Activated CD8-positive, alpha-beta memory T cell treated with anti-CD3 and anti-CD28 coated beads, Interleukin-2, amount 50 U/mL, for 24 hours (primary cell): ENCODE data around the gene PELI2.

Source experiments
- DNase-seq: peaks from one replicate; pipeline ENCODE4 v3.0.0-alpha.2; 2020; ENCODE audit errors: extremely low read depth

The PELI2 gene

GRCh38 chr14:56119201-56119981 lies 1.2 kb downstream of the PELI2 start:
- no peak for DNase-seq

- DNase-seq = no peak
These were observed 2.0 kb downstream of the PELI2 start for GRCh38 chr14:56120091-56120691.

DNA sequence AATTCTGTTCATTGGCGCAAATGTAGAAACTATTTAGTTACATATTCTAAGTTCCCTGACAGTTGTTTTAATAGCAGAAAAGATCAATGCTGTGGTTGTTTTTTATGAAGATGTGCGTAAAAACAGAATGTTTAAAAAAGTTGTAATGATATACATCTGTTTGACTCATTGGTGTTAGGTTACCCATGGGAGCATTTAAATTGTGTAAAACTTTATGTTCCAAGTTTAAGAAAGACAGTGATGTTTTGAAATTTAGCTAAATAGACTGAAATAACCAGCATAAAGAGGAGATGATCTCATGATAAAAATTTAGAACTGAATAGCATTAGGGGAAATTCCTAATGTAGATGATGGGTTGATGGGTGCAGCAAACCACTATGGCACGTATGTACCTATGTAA lies 3.6 kb downstream of the PELI2 start:
- DNase-seq = no peak

- no peak for DNase-seq
These were observed 4.1 kb downstream of the PELI2 start for GRCh38 chr14:56122301-56122700.

DNA sequence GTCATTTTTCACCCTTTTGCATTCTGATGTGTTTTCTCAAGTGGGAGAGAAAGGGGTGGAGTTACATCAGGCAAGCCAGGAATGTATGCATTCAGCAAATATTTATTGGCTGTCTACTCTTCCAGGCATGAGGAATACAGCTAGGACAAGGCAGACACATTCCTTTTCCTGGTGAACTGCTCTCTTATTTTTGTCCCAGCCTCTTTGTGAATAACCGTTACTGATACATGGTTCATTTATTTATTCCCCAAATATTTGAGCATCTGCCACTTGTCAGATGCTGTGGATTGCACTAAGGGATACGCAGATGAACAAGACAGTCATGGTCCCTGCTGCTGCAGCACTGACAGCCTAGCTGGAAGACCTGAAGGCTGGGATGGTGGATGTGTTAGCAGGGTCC lies 6.1 kb downstream of the PELI2 start:
- DNase-seq = no peak

GRCh38 chr14:56125772-56126636 lies 7.8 kb downstream of the PELI2 start:
- no peak for DNase-seq

DNA sequence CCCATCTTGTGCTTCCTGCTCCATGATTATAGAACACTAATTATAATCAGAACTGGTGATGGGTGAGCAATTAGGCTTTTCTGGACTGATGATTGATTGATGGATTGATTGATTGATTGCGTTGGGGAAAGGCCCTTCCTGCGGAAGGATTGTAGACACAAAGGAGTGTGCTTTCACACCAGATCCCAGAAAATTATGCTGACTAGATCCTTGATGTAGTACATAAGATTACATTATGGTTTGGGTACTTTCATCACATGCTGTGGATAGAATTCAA lies 8.4 kb downstream of the PELI2 start:
- no peak for DNase-seq

DNA sequence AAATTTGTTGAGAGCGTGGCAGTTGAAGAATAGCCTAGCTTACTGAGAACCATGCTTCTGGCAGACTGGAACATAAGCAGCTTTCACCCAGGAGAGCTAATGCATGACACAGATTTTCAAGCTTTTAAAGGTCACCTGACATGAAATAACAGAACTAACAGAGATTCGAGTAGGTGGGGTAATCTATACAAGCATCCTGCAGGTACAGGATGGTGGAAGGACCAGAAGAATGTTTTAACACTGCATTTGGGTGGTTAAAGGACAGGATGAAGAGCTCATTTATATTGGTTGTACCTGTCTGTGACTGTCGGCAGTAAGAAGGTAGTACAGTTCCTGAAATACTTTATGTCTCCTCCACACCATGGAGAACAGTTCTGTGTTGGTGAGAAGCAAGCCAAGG lies 8.9 kb downstream of the PELI2 start:
- DNase-seq = no peak

GRCh38 chr14:56129092-56129491 lies 10.9 kb downstream of the PELI2 start:
- no peak for DNase-seq

GRCh38 chr14:56129933-56130332 lies 11.7 kb downstream of the PELI2 start:
- DNase-seq = no peak

GRCh38 chr14:56131004-56131864 lies 13.0 kb downstream of the PELI2 start:
- DNase-seq = no peak

DNA sequence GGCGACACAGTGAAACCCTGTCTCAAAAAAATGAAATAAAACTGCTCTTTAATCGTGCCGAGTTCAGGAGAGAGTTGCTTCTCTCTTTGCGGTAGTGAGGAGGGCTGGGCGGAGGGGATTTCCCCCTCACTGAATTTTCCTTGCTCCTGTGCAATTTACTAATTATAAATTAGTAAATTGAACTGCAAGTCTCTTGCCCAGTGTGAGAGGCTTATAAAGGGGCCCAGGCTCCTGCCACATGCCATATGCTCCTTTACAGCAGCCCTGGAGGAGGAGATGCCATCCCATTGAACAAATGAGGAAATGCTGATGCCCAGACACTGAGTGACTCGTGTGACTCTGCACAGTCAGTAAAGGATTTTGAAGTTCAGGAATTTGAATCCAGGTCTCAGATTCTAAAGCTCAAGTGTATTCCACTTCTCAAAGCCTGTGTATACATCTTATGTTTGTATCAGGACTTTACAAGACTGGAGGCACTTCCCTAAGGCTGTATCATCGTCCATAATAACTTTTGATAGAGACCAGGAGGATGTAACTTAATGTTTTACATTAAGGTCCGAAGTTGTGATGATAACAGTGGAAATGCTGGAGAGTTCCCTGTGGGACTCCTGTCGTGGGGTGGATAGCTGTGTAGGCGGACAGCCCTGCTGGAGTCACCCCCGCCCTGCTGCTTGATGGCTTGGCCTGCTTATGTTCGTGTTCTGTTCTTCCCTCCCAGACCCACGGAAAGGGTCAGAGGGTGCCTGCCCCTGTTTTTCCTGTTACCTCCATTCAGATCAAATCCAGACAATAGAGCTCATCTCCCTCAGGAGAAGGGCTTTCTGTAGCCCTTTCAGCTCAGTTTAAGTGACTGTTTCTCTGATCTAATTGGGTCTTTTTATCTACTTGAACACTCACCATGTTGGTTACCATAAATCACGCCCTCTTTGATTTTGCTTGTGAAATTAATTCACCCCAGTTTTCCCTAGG lies 13.9 kb downstream of the PELI2 start:
- no peak for DNase-seq

DNA sequence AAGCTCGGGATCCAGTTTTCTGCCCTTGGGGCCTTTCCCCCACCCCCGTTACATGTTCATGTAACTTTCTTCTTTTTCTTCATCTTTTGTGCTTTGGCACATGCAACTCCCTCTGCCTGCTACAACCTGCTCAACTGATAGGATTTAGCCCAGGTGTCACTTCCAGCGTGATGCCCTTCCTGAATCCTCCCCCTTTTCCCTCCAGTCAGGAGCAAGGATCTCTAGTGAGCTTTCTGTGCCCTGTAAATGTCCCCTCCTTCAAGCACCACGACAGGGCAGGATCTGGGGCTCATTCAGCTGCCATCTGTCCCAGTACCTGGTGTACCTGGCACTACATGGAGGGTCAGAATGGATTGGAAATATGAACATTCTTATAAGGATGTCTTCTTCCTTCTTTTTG lies 15.3 kb downstream of the PELI2 start:
- DNase-seq = no peak

DNA sequence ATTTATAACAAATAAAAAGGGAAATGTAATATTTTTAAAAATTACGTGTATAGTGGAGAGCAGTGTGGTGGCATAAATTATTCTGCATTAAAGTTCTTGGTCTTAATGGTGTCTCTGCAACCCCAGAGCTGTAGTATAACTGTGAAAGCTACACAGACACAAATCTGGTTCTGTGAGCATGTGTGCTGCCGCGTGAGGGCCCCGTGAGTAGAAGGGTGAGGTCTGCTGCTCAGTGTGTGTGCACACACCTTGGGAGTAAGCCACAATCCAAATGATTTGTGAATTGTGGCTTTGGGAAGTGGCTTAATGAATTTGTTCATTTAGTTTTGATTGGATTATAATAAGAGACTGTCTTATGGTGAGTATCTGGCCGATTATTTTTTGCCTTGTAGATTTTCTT lies 16.8 kb downstream of the PELI2 start:
- no peak for DNase-seq

GRCh38 chr14:56135668-56136067 lies 17.5 kb downstream of the PELI2 start:
- DNase-seq = no peak

DNA sequence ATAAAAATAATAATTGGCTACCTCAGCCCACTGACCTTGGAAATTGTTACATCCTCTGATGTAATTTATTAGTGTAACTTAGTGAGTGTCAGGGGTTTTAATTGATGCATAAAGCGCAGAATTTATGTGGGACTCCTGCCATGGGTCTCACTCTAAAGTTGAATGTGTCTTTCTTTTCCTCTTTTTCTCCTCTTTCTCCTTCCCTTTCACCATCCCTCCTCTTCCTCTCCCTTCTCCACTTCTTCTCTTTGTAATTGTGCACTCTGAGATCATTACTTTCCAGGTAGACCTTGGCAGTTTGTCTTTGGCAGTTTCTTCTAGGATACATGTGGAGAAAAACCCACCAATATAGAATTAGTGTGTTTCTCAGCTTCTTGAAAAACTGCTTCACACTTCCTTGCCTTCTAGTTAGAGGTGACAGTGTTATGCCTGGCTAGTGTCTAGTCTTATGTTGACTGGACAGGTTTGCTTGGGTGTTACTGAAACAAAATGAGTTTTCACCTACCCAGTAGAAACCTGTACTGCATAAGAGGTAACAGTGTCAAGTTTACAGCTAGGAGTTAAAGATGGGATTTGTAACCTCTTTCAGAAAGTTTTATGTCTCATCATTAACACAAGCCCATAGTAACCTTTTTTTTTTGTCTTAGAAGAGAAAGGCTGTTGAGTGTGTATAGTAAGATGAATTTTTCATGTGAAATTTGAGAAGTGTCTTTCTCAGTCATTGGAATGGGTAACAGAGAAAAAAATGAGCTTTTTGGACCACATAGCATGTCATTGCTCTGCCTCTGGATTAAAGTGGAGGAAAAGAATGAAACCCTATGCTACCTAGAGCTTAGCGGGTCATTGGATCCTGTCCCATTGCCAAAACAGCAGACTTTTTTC lies 18.6 kb downstream of the PELI2 start:
- no peak for DNase-seq

DNA sequence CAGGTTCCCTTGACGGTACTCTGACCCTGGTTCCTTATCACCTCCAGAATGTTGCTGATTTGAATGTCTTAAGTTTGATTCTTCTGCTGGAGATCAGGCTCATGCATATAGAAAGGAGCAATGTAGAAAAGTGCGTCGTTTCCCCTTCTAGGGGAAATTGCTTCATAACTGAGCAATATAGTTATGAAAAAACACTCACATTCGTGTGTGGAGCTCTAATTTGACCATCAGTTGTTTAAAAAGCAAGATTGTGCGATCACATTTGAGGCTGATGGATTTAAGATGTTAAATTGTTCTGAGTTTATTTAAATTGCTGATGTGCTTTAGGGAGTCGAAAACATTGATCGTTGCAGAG lies 19.2 kb downstream of the PELI2 start:
- DNase-seq = no peak

- DNase-seq = no peak
These were observed 19.6 kb downstream of the PELI2 start for GRCh38 chr14:56137849-56138248.

DNA sequence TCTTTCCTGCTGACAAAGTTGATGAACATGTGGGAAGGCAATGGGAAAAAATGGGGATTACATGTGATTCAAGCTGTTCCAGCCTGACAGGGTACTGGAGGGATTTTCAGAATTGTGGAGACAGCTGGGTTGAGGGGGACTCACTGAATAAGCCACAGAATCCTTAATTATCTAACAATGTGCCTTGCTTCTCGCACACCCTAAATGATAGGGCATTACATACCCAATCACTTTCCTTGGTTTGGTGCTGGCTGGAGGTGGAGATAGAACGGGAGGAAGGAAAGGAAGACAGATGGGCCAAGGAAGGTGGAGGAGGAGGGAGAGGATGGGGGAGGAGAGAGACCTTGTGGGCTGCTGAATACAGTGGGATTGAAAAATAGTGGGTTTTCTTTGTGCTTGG lies 20.7 kb downstream of the PELI2 start:
- no peak for DNase-seq

DNA sequence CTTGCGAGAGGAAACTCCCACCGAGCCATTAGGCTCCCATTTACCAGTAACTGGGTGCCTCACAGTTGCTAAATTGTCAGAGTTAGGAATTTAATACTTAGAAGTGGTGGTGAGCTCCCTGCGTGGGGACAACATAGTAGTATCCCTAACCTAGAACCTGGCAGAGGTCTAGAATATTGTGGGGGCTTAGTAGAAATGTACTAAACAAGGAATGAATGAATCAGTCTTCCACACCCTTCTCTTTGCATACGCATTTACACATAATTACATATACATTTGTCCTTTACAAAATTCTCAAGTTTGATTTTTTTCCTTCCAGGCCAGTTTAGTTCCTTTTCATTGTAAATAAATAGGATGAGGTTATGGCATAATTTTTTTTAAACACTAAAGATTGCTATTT lies 24.1 kb downstream of the PELI2 start:
- DNase-seq = no peak
